NT2/D1 (cell line): Measurements from ENCODE around the gene PARD6G.

Source experiments
- DNase-seq: peaks from one replicate; pipeline ENCODE4 v3.0.0-alpha.2; 2011; ENCODE audit warnings: low read depth, low spot score
- H3K27me3 ChIP-seq: 2 replicates; pipeline ENCODE4 v1.6.0; 2011; ENCODE audit warnings: mild to moderate bottlenecking; ENCODE audit not compliant: insufficient read length, insufficient read depth
- H3K36me3 ChIP-seq: 2 replicates; pipeline ENCODE4 v1.6.1; 2011; ENCODE audit warnings: mild to moderate bottlenecking, low read length, mixed read lengths; ENCODE audit not compliant: insufficient read depth, insufficient read length
- H3K4me1 ChIP-seq: 2 replicates; pipeline ENCODE4 v1.5.1; 2011; ENCODE audit not compliant: insufficient read depth, insufficient read length
- H3K4me3 ChIP-seq: 2 replicates; pipeline ENCODE4 v1.5.1; 2011; ENCODE audit warnings: low read depth; ENCODE audit not compliant: insufficient read length
- H3K9ac ChIP-seq: 2 replicates; pipeline ENCODE4 v1.6.0; 2011; ENCODE audit warnings: low read depth; ENCODE audit not compliant: insufficient read length
- H3K9me3 ChIP-seq: 2 replicates; pipeline ENCODE4 v1.5.1; 2011; ENCODE audit warnings: mild to moderate bottlenecking, low read length; ENCODE audit not compliant: insufficient read depth
- SUZ12 ChIP-seq: IDR thresholded peaks from 2 replicates; pipeline ENCODE4 v1.6.1; 2011; ENCODE audit not compliant: insufficient read length, insufficient read depth; ENCODE audit errors: extremely low read depth
- YY1 ChIP-seq: IDR thresholded peaks from 2 replicates; pipeline ENCODE4 v1.6.1; 2011; ENCODE audit not compliant: insufficient read length, insufficient read depth
- ZNF274 ChIP-seq: IDR thresholded peaks from 2 replicates; pipeline ENCODE4 v1.6.1; 2011; ENCODE audit warnings: mild to moderate bottlenecking, low read depth, low read length

Gene PARD6G

DNA sequence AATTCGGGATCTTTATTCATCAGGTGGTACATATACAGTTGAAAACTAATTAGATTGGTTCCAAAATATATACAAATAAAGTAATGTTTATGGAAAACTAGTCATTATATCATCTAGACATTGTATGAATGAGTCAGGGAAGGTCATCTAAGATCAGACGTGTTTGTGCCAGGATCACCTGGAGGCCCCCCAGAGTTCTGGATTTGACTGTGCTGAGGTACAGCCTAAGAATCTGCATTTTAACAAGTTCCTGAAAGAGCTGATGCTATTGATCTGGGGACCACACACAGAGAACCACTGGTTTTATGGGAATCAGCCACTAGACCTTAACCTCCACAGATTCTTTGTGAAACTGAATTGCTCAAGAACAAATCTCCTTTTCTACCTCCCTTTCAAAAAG is 43.2 kb downstream of the PARD6G start:
- no peaks in the 10 kb centered on the region for H3K36me3 ChIP-seq
- no peaks in the 10 kb centered on the region for H3K9me3 ChIP-seq
- no peak for TF ChIP-seq SUZ12
- no peak for TF ChIP-seq YY1
- no peak for TF ChIP-seq ZNF274
- H3K27me3 ChIP-seq: no peaks in the 10 kb centered on the region
- H3K4me1 ChIP-seq: peaks cover 10% of the 10 kb centered on the region
- no peak for DNase-seq
- H3K9ac ChIP-seq: no peak overlapping the region
- H3K4me3 ChIP-seq: no peak overlapping the region

- no peak for DNase-seq
- Histone ChIP-seq H3K27me3 (no peaks in the 10 kb centered on the region), H3K9me3 (no peaks in the 10 kb centered on the region), H3K4me1 (peaks cover 10% of the 10 kb centered on the region), H3K36me3 (no peaks in the 10 kb centered on the region), H3K9ac (no peak overlapping the region), H3K4me3 (no peak overlapping the region)
- TF ChIP-seq ZNF274 (no peak), YY1 (no peak), SUZ12 (no peak)
Observed at GRCh38 chr18:80203249-80203648, 44.1 kb downstream of the PARD6G start.

DNA sequence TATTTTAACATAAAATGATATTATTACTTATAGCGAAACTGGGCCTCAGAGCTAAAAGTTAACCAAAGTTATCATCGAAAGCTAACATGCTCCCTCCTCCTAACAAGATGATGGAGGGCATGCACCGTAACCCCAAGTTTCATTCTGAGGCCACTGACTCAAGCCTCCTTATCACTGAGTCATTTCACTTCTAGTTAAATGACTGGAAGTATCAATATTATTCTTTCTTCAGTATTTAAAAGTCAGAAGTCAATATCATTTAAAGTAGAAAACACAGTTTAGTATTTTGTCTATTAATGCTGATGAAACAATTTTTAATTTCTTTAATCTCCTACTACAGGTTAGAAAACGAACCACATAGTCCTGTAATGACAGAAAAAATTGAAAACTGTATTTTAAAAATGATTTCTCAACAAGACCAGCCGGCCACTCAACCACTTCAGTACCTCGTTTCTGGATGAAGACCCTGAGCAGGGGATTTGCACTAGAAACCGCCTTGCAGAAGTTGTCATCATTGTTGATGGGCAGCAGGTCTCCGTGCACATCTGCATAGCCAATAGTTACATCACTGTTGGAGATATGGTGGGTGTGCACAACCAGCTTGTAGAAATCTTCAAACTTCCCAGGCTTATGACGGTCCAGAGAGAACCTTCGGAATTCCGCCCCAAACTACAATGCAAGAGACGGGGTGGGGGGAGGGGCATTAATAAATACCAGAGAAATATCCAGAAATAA is 44.9 kb downstream of the PARD6G start:
- Histone ChIP-seq H3K4me3 (no peak overlapping the region), H3K27me3 (no peaks in the 10 kb centered on the region), H3K9ac (no peak overlapping the region), H3K36me3 (no peaks in the 10 kb centered on the region), H3K4me1 (peaks cover 10% of the 10 kb centered on the region), H3K9me3 (no peaks in the 10 kb centered on the region)
- TF ChIP-seq SUZ12: no peak
- TF ChIP-seq ZNF274: no peak
- TF ChIP-seq YY1: no peak
- DNase-seq: no peak

DNA sequence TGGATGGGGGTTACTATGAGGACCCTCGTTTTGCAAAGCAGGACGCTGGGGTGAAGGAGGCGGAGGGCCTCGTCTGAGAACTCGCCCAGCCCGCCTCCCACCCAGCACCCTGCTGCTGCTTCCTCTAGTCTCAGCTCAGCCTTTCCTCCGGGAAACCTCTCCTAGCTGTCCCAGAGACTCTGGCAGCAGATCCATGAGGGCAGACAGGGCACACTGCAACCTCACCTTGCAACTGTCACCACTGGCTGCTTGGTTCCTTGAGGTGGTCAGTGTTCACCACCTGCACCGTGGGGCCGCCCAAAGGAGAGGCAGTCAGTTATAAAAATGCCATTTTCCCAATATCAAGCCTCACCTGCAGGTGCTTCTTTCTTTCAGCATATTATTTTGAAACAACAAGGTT is 45.6 kb downstream of the PARD6G start:
- TF ChIP-seq ZNF274: no peak
- no peak for TF ChIP-seq YY1
- TF ChIP-seq SUZ12: no peak
- no peak for DNase-seq
- no peaks in the 10 kb centered on the region for H3K27me3 ChIP-seq
- H3K36me3 ChIP-seq: no peaks in the 10 kb centered on the region
- peaks cover 10% of the 10 kb centered on the region for H3K4me1 ChIP-seq
- H3K9ac ChIP-seq: no peak overlapping the region
- H3K9me3 ChIP-seq: no peaks in the 10 kb centered on the region
- no peak overlapping the region for H3K4me3 ChIP-seq

GRCh38 chr18:80200932-80201672 is 46.2 kb downstream of the PARD6G start:
- H3K4me1 ChIP-seq: peaks cover 10% of the 10 kb centered on the region
- no peaks in the 10 kb centered on the region for H3K9me3 ChIP-seq
- H3K27me3 ChIP-seq: no peaks in the 10 kb centered on the region
- no peaks in the 10 kb centered on the region for H3K36me3 ChIP-seq
- TF ChIP-seq SUZ12: no peak
- no peak for TF ChIP-seq ZNF274
- TF ChIP-seq YY1: no peak
- no peak overlapping the region for H3K4me3 ChIP-seq
- H3K9ac ChIP-seq: no peak overlapping the region
- no peak for DNase-seq

DNA sequence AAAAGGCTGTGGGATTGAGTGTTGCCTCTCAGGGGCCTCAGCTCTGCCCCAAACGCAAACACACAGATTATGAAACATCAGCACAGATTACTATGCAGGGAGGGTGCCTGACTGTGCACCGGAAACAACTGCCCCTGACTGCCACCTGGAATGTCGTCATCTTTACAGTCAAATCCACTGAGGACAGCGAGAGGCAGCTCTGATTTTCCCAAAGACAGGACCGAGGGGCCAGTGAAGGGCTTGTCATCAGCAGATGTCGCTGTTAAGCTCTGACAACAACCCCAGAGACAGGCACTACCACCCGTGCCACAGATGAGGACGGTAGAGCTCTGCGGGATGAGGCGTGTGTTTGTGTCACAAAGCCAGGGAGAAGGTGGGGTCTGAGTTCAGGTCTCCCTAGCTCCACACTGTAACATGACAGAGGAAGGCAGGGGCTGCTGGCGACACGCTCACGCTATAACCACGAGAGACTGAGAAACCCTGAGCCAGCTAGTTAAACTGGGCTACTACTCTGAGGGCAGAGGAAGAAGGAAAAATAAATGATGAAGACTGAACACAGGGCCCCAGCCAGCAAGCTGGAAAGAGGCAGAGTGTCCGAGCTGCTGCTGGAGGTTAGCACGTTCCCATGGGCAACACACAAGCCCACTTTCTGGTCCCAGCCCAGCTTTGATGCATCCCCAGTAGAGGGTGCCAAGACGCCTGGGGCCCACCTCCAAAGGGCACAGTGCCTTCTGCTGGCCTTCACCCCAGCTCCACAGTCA is 47.0 kb downstream of the PARD6G start:
- no peak overlapping the region for H3K4me3 ChIP-seq
- peak overlapping the region; percentile 37 for H3K9ac ChIP-seq
- TF ChIP-seq SUZ12: no peak
- DNase-seq: no peak
- H3K9me3 ChIP-seq: no peaks in the 10 kb centered on the region
- H3K27me3 ChIP-seq: no peaks in the 10 kb centered on the region
- peaks cover 10% of the 10 kb centered on the region for H3K4me1 ChIP-seq
- H3K36me3 ChIP-seq: no peaks in the 10 kb centered on the region

- Histone ChIP-seq H3K4me1 (peaks cover 10% of the 10 kb centered on the region), H3K9ac (no peak overlapping the region), H3K27me3 (no peaks in the 10 kb centered on the region), H3K9me3 (no peaks in the 10 kb centered on the region), H3K36me3 (no peaks in the 10 kb centered on the region), H3K4me3 (no peak overlapping the region)
- DNase-seq: no peak
- TF ChIP-seq YY1 (no peak), SUZ12 (no peak), ZNF274 (no peak)
Observed at GRCh38 chr18:80198994-80199748, 48.1 kb downstream of the PARD6G start.
